ENCODE measurements around the gene SOX1. TPM values are rescaled to one million over a fixed set of nuclear protein-coding genes. Genes with fewer than 3 reads are reported as not detected.

The SOX1 gene
- total RNA-seq, 6 donors from 2014 or later, result not detected

DNA sequence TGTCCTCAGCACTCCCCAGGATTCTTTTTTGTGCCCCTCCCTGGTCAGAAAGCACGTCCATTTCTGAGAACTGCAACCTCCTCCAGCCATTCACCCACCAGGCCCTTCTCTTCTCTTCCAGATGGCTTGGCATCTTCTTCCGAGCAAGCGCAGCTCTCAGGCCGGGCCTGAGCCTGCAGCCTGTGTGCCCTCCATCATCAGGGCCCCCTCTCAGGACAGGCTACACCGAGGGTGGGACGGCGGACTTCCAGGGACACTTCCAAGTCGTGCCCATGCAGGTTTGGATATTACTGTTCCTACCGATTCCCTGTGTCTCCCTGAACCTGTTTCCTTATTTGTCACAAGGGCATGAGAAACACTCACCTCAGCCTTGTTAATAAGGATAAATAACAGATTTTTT lies 28.4 kb downstream of the SOX1 start:
- H3K36me3 ChIP-seq, result no peaks in the 10 kb centered on the region
- ATAC-seq (ENCODE audit: low FRiP score in 2 of 2) (no peak), DNase-seq (no peak)
- H3K9me3 ChIP-seq, result no peaks in the 10 kb centered on the region
- 81 to 83% methylated on average over 9 of the region's 9 CpGs for WGBS, 2 donors
- H3K4me3 ChIP-seq, result no peak overlapping the region
- TF ChIP-seq, protein P1, sequence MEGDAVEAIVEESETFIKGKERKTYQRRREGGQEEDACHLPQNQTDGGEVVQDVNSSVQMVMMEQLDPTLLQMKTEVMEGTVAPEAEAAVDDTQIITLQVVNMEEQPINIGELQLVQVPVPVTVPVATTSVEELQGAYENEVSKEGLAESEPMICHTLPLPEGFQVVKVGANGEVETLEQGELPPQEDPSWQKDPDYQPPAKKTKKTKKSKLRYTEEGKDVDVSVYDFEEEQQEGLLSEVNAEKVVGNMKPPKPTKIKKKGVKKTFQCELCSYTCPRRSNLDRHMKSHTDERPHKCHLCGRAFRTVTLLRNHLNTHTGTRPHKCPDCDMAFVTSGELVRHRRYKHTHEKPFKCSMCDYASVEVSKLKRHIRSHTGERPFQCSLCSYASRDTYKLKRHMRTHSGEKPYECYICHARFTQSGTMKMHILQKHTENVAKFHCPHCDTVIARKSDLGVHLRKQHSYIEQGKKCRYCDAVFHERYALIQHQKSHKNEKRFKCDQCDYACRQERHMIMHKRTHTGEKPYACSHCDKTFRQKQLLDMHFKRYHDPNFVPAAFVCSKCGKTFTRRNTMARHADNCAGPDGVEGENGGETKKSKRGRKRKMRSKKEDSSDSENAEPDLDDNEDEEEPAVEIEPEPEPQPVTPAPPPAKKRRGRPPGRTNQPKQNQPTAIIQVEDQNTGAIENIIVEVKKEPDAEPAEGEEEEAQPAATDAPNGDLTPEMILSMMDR (IDR thresholded peaks at IDR 0.05), result no peak
- TF ChIP-seq POLR2AphosphoS5 (IDR thresholded peaks at IDR 0.05) (no peak), POLR2A (IDR thresholded peaks at IDR 0.05) (no peak), EP300 (IDR thresholded peaks at IDR 0.05) (no peak)
- no peaks in the 10 kb centered on the region for H3K27me3 ChIP-seq
- no peak overlapping the region for H3K27ac ChIP-seq
- no peaks in the 10 kb centered on the region for H3K4me1 ChIP-seq

GRCh38 chr13:112096959-112097358 lies 30.0 kb downstream of the SOX1 start:
- Histone ChIP-seq H3K9me3 (no peaks in the 10 kb centered on the region), H3K36me3 (no peaks in the 10 kb centered on the region), H3K4me1 (no peaks in the 10 kb centered on the region), H3K27ac (no peak overlapping the region), H3K27me3 (no peaks in the 10 kb centered on the region), H3K4me3 (no peak overlapping the region)
- 91 to 92% methylated on average over 9 of the region's 9 CpGs for WGBS, 2 donors
- no peak for TF ChIP-seq POLR2A (IDR thresholded peaks at IDR 0.05)
- no peak for TF ChIP-seq EP300 (IDR thresholded peaks at IDR 0.05)
- no peak for TF ChIP-seq POLR2AphosphoS5 (IDR thresholded peaks at IDR 0.05)
- TF ChIP-seq, protein P1 (IDR thresholded peaks at IDR 0.05), result no peak
- DNase-seq (no peak), ATAC-seq (ENCODE audit: low FRiP score in 2 of 2) (no peak)

DNA sequence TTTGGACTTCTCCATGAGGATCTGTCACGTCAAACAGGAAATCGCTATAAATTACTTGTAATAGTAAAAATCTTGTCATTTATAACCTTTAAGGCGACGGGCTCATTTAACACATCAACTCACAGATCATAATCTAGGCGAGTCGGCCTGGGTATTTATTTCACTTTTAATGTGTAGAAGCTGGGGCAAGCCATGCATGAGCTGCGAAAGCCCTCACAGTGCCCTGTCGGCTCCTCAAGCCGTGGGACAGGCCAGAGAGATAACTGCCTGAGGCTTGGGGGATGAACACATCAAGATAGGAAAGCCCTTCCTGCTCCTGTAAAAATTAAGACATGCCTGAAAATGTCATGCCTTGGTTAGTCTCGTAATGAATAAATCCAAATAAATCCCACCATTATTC lies 30.8 kb downstream of the SOX1 start:
- TF ChIP-seq EP300 (IDR thresholded peaks at IDR 0.05) (no peak), POLR2AphosphoS5 (IDR thresholded peaks at IDR 0.05) (no peak), POLR2A (IDR thresholded peaks at IDR 0.05) (no peak)
- TF ChIP-seq, protein P1 (IDR thresholded peaks at IDR 0.05), result no peak
- Histone ChIP-seq H3K9me3 (no peaks in the 10 kb centered on the region), H3K4me1 (no peaks in the 10 kb centered on the region), H3K4me3 (no peak overlapping the region), H3K27ac (no peak overlapping the region), H3K36me3 (no peaks in the 10 kb centered on the region), H3K27me3 (peaks cover 0 to 3% (median 1%) of the 10 kb centered on the region in 4 donors)
- ATAC-seq (ENCODE audit: low FRiP score in 2 of 2) (no peak), DNase-seq (no peak)
- 64 to 69% methylated on average over 10 of the region's 10 CpGs for WGBS, 2 donors

GRCh38 chr13:112098699-112099098 lies 31.8 kb downstream of the SOX1 start:
- no peak for ATAC-seq (ENCODE audit: low FRiP score in 2 of 2)
- H3K27me3 ChIP-seq, result peaks cover 0 to 12% (median 5%) of the 10 kb centered on the region in 4 donors

More at GRCh38 chr13:112098699-112099098, 31.8 kb downstream of the SOX1 start:
- no peak for TF ChIP-seq POLR2AphosphoS5 (IDR thresholded peaks at IDR 0.05)
- TF ChIP-seq POLR2A (IDR thresholded peaks at IDR 0.05), result no peak
- TF ChIP-seq, protein P1 (IDR thresholded peaks at IDR 0.05), result no peak
- TF ChIP-seq EP300 (IDR thresholded peaks at IDR 0.05), result no peak
- Histone ChIP-seq H3K27ac (no peak overlapping the region), H3K4me3 (no peak overlapping the region), H3K36me3 (no peaks in the 10 kb centered on the region), H3K4me1 (peaks cover 0 to 4% (median 0%) of the 10 kb centered on the region in 4 donors), H3K9me3 (no peaks in the 10 kb centered on the region)
- DNase-seq, result no peak
- 71 to 80% methylated on average over 8 to 9 of the region's 9 CpGs for WGBS, 2 donors
